ENCODE measurements around the gene PCYT2.

The PCYT2 gene

GRCh38 chr17:81942167-81942553 is 31.0 kb upstream of the PCYT2 start:
- no peak for DNase-seq

GRCh38 chr17:81941484-81942166 is 30.4 kb upstream of the PCYT2 start:
- peak; percentile 46 for DNase-seq

GRCh38 chr17:81940538-81941483 is 29.6 kb upstream of the PCYT2 start:
- DNase-seq, result no peak

- DNase-seq, result no peak
These were observed 28.7 kb upstream of the PCYT2 start for GRCh38 chr17:81939881-81940385.

- DNase-seq, result no peak
These were observed 28.0 kb upstream of the PCYT2 start for GRCh38 chr17:81939218-81939617.

DNA sequence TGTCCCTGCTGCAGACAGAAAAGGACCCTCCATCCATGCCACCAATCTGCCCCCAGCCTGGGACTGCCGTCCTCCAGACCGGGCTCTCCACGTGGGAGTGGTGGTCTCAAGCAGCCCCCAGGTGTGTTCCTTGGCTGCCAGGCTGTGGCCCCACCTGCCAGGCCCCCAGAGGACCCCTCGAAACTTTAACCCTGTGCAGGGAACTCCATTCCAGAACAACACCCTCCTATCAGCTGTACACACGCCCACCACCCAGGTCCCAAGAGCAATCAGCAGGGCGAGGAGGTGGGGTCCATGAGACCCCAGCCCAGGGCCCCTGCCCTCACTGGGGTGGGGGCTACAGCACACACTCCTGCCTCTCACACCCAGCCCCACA is 24.5 kb upstream of the PCYT2 start:
- no peak for DNase-seq

DNA sequence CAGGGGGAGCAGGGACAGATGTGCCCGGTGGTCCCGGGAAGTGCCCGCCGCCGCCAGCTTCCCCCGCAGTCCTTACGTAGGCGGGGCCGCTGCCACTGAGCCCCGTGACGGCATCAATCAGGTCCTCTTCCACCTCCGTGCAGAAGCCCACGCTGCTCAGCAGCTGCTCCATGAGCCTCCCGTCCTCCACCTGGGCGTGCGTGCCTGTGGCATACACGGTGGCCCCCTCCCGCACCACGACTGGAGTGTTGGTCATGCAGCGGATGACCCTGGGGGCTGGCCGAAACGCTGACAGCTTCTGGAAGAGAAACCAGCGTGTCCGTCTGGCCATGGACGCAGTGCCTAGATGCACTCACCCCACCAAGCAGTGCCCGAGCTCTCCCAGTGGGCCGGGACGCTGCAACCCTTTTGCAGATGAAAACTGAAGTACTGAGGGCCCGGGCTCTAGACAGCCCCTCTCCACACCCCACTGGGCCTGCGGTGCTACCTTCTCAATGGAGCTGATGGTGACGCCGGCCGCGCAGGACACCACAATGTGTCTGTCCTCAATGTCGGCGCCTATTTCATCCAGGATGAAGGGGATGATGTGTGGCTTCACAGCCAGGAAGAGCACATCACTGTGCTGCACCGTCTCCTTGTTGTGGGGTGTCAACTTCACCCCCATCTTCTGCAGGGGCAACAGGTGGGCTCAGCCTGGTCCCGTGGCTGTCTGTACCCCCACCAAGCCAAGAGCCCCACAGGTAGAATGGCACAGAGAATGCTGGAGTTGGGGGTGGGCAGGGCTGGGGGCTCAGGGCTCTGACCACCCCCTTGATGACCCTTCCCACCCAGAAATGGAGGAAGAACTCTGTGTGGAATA is 23.9 kb upstream of the PCYT2 start:
- DNase-seq, result no peak

DNA sequence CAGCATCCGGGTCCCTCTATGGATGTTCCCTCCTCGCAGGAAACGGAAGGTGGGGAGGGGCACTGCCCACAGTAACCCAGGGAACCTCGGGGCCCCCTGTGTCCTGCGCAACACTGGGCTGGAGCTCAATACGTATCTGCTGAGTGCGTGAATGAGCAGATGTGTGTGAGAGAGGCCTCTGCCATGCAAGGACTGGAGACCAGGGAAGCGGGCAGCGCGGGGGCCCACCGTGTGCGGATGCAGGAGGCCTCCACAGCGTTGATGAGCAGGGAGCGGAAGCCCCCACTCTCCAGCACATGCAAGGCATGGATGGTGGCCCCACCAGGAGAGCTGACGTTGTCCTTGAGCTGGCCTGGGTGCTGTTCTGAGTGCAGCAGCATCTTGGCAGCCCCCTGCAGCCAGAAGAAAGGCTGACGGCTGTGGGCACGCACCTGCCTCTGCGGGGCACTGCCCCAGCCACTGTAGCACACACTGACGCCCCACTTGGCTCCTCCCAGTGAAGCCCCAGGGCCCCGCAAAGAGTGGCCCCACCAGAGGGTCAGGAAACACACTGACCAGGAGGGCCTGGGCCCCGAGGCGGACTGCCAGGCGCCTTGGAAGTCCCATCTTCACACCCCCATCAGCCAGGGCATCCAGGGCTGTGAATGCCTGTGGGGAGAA is 23.0 kb upstream of the PCYT2 start:
- no peak for DNase-seq

- no peak for DNase-seq
These were observed 22.0 kb upstream of the PCYT2 start for GRCh38 chr17:81933178-81933699.

- DNase-seq, result no peak
These were observed 21.3 kb upstream of the PCYT2 start for GRCh38 chr17:81932333-81932983.

- DNase-seq, result peak; percentile 84
These were observed 20.5 kb upstream of the PCYT2 start for GRCh38 chr17:81931557-81932332.

DNA sequence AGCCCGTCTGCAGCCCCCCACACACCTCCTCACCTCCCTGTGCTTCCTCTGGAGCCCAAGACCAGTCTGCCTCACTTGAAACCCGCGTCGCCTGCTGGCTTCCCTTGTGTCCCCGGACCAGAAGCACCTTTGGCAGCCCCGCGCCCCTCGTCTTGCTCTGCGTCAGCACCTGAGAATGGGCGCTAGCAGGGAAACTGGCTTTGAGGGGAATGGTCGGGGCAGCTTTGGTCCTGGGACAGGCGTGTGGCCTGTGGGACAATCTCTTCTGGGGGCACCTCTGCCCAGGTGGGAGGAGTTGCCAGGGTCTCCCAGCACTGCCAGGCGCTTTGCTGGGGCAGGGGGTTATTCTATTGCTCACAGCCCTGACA is 20.0 kb upstream of the PCYT2 start:
- DNase-seq, result no peak

GRCh38 chr17:81930142-81931125 is 19.2 kb upstream of the PCYT2 start:
- peak; percentile 67 for DNase-seq

DNA sequence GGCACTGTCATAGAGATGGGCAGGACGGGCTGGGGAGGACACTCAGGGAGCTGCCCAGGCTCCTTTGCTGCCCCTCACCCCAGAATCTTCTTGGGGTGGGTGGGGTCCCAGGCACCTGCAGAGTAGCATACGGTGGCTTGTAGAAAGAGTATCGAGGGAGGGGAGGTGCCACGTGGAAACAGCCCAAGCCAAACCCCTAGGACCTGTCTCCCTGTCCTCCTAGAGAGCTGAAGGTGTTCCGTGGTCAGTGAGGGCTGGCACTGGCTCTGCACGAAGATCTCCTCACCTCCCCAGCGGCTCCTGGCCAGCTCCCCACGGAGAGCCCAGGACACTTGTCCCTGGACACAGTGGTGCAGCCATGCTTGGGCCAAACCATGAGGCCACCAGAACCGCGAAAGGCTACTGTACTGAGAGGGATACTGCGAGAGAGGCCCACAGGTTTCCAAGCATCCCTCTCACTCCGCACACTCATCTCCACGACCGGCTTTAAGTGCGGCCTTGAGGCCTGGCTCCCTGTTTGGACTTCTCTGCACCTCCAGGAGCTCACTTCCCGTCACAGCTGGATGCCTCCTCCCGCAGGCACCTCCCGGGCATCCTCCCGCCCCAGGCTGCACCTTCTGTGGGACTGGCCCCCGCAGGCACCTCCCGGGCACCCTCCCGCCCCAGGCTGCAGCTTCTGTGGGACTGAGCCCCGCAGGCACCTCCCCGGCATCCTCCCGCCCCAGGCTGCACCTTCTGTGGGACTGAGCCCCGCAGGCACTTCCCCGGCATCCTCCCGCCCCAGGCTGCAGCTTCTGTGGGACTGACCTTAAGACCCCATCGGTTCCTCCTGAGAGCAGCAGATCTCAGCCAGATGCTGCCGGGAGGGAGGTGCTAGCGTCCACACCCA is 18.3 kb upstream of the PCYT2 start:
- no peak for DNase-seq

DNA sequence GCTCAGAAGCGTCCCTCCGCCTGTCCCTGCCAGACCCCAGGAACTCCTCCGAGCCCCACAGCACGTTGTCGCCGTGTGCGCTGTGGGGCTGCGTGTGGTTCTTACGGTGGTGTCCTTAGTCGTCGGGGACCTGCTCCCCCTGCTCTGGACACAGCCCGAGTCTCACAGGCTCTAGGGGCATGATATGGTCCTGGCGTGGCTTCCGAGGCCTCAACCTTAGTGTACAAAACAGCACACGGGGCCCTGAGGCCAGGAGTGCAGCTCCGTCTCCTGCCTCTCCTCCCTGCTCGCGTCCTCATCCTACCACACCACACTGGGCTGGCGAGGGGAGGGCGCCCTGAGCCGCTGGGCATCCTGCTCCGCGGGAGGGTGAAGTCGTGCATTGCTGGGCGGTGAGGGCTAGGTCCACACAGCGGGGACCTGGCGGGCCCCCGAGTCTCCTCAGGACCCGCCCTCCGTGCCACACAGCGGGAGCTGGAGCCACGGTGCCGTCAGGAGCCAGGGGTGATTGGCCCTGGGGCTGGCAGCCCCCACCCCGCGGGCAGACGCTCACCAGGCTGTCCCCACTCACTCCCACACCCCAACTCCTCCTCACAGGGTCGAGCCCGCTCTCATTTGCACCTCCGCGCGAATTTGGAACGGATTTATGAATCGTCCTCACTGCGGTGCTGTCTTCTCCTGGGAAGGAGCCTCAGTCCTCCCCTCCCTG is 17.5 kb upstream of the PCYT2 start:
- no peak for DNase-seq

GRCh38 chr17:81927653-81928543 is 16.7 kb upstream of the PCYT2 start, which contains the start of gene MAFG:
Gene MAFG, minus strand, starts transcription at chr17:81927735. Its CDS starts 4,550 bp downstream, at chr17:81923185.
- peak; percentile 94 for DNase-seq
